ENCODE data around the gene FBXO41.
A peak's percentile ranks its signal among the peaks of the same experiment; 100 is the strongest.

The FBXO41 gene

GRCh38 chr2:73284296-73285158 lies at the start of gene FBXO41:
TSS of gene FBXO41 (minus strand) at chr2:73284478. CDS start at chr2:73269630, 14,848 bp downstream.
- peak; percentile 65 for DNase-seq

GRCh38 chr2:73334045-73334444 lies 49.8 kb upstream of the FBXO41 start:
- no peak for DNase-seq

- no peak for DNase-seq
Observed at GRCh38 chr2:73333564-73333963, 49.3 kb upstream of the FBXO41 start.

- DNase-seq = no peak
Observed at GRCh38 chr2:73324126-73324725, 39.9 kb upstream of the FBXO41 start.

GRCh38 chr2:73323551-73323950 lies 39.3 kb upstream of the FBXO41 start:
- DNase-seq = no peak

GRCh38 chr2:73314441-73314840 lies 30.2 kb upstream of the FBXO41 start:
- no peak for DNase-seq

- peak; percentile 42 for DNase-seq
Observed at GRCh38 chr2:73307720-73308119, 23.4 kb upstream of the FBXO41 start.

GRCh38 chr2:73301636-73302035 lies 17.4 kb upstream of the FBXO41 start:
- DNase-seq = no peak

- DNase-seq = no peak
Observed at GRCh38 chr2:73300926-73301325, 16.6 kb upstream of the FBXO41 start.

GRCh38 chr2:73297586-73297985 lies 13.3 kb upstream of the FBXO41 start:
- DNase-seq = peak; percentile 19

- peak; percentile 87 for DNase-seq
Observed at GRCh38 chr2:73297151-73297559, 12.9 kb upstream of the FBXO41 start.

- no peak for DNase-seq
Observed at GRCh38 chr2:73295751-73296400, 11.6 kb upstream of the FBXO41 start.

- DNase-seq = no peak
Observed at GRCh38 chr2:73294239-73294638, 10.0 kb upstream of the FBXO41 start.

- peak; percentile 87 for DNase-seq
Observed at GRCh38 chr2:73293534-73294171, 9.4 kb upstream of the FBXO41 start, which contains the start of gene EGR4. TSS of gene EGR4 (minus strand) at chr2:73293548. CDS start at chr2:73293317, 231 bp downstream.

- no peak for DNase-seq
Observed at GRCh38 chr2:73292906-73293533, 8.7 kb upstream of the FBXO41 start.

GRCh38 chr2:73292316-73292905 lies 8.1 kb upstream of the FBXO41 start:
- no peak for DNase-seq

- peak; percentile 48 for DNase-seq
Observed at GRCh38 chr2:73291461-73292315, 7.4 kb upstream of the FBXO41 start.

GRCh38 chr2:73291093-73291460 lies 6.8 kb upstream of the FBXO41 start:
- peak; percentile 41 for DNase-seq

- DNase-seq = peak; percentile 70
Observed at GRCh38 chr2:73290049-73290839, 6.0 kb upstream of the FBXO41 start.

GRCh38 chr2:73289304-73289703 lies 5.0 kb upstream of the FBXO41 start:
- DNase-seq = no peak
